Pancreas (tissue), 10 donors: ENCODE measurements around the gene SVOP. TPM values are rescaled to one million over a fixed set of nuclear protein-coding genes. Genes with fewer than 3 reads are reported as not detected.

Experiments
- ATAC-seq, 4 donors: fragments of 200-7000 bp; cut with Tn5 transposase; one replicate each; pipeline versions ENCODE4 v1.8.0 to v1.9.1; 2020; ENCODE audit warnings: mild to moderate bottlenecking in 4 of 4, moderate library complexity in 4 of 4
- DNase-seq, 6 donors: peaks; one replicate each; pipeline ENCODE4 v3.0.0-alpha.2; 2020
- FAIRE-seq: peaks from 2 replicates; lab custom pipeline; 2012; peaks lifted over from hg19 to GRCh38; lab: Jason Lieb, UNC
- H3K27ac ChIP-seq, 4 donors: fragments of 200-600 bp; sonication (generic); 1 replicate in 3 of 4; 2 replicates in 1 of 4; pipeline versions ENCODE4 v1.5.0 to v1.8.0; 2020
- H3K27me3 ChIP-seq, 4 donors: fragments of 200-600 bp; one replicate each; pipeline ENCODE4 v1.8.0; 2021
- H3K36me3 ChIP-seq, 3 donors: fragments of 200-600 bp; sonication (generic) in 1 of 3; one replicate each; pipeline versions ENCODE4 v1.5.0 to v1.8.0; 2020 to 2021
- H3K4me1 ChIP-seq, 3 donors: fragments of 200-600 bp; one replicate each; pipeline ENCODE4 v1.8.0; 2021
- H3K4me3 ChIP-seq, 4 donors: fragments of 200-600 bp; sonication (generic) in 2 of 4; one replicate each; pipeline versions ENCODE4 v1.5.0 to v1.8.0; 2020 to 2021
- H3K9me3 ChIP-seq, 4 donors: fragments of 200-600 bp; one replicate each; pipeline ENCODE4 v1.8.0; 2021
- CTCF ChIP-seq, 4 donors: fragments of 200-600 bp; sonication (generic) in 3 of 4; IDR thresholded peaks; one replicate each; pipeline versions ENCODE4 v1.5.0 to v1.8.0; 2021; ENCODE audit warnings: antibody characterized with exemption in 4 of 4
- WGBS, 2 donors: extraction: QIAGEN DNeasy Blood & Tissue Kit; methylation state at CpG; one replicate each; pipeline ENCODE4 v1.1.7; 2013; 5-methylcytosine and 5-hydroxymethylcytosine counted together
- intact Hi-C, 3 donors: fragments of 100-400 bp; cut with DNase I; formaldehyde crosslinking; loops; one replicate each; pipeline versions ENCODE4 v1.11.1 to v1.14.2; 2022
- polyA plus RNA-seq, 2 donors: library from polyadenylated mRNA; stranded (reverse); fragments of 200-250 nt; gene quantifications; one replicate each; pipeline ENCODE4 v1.2.3, GENCODE V29; 2013
- total RNA-seq, 6 donors: library from RNA; stranded (reverse); fragmentation: NEBNext Ultra II Directional in 4 of 6; extraction: Animal tissue kit (Norgen Biotek cat#: 25700) in 4 of 6; gene quantifications; one replicate each; pipeline versions ENCODE4 v1.2.1 to v1.2.4, GENCODE V29; 2021 to 2023
- donor health status: healthy with polysubstance abuse.
- donor health status: DM: no; HTN: no; CAD: no; lungs with moderate emphysema.
- donor health status: DM: no; HTN: no; CAD: no.
- donor health status: control.
- donor health status: control.
- donor health status: Bipolar disorder and iron deficiency.
- donor health status: DM: yes; HTN: yes; CAD: no.
- donor health status: DM: no; HTN: no; CAD: no.
- donor health status: DM: no; HTN: no; CAD: no.
- donor health status: DM: yes; HTN: yes; CAD: no.

SVOP gene
- total and polyA plus RNA-seq, 8 donors, result 0.13 to 4.3 (median 0.88) TPM

GRCh38 chr12:109016978-109017377, 3.9 kb downstream of the SVOP start:
- no peaks in the 10 kb centered on the region for H3K27me3 ChIP-seq
- WGBS, 2 donors, result 67 to 78% methylated on average over 6 of the region's 6 CpGs
- FAIRE-seq, result no peak
- no peak overlapping the region for H3K27ac ChIP-seq
- no peak overlapping the region for H3K4me3 ChIP-seq
- no peaks in the 10 kb centered on the region for H3K4me1 ChIP-seq
- no peaks in the 10 kb centered on the region for H3K9me3 ChIP-seq
- no peak for DNase-seq
- no peak for ATAC-seq
- intact Hi-C loops, result no loop called here
- no peak for TF ChIP-seq CTCF (IDR thresholded peaks at IDR 0.05)
- no peaks in the 10 kb centered on the region for H3K36me3 ChIP-seq

GRCh38 chr12:109016016-109016415, 4.9 kb downstream of the SVOP start:
- intact Hi-C loops, result no loop called here
- ATAC-seq (no peak), FAIRE-seq (no peak), DNase-seq (no peak)
- Histone ChIP-seq H3K27me3 (no peaks in the 10 kb centered on the region), H3K4me3 (no peak overlapping the region), H3K9me3 (no peaks in the 10 kb centered on the region), H3K27ac (no peak overlapping the region), H3K36me3 (no peaks in the 10 kb centered on the region), H3K4me1 (no peaks in the 10 kb centered on the region)
- no peak for TF ChIP-seq CTCF (IDR thresholded peaks at IDR 0.05)
- WGBS, 2 donors, result 49 to 68% methylated on average over 8 of the region's 8 CpGs

GRCh38 chr12:109014984-109015765, 5.7 kb downstream of the SVOP start:
- no peak for ATAC-seq
- TF ChIP-seq CTCF (IDR thresholded peaks at IDR 0.05), result no peak
- Histone ChIP-seq H3K4me1 (no peaks in the 10 kb centered on the region), H3K27ac (no peak overlapping the region), H3K9me3 (no peaks in the 10 kb centered on the region), H3K27me3 (no peaks in the 10 kb centered on the region), H3K4me3 (no peak overlapping the region), H3K36me3 (no peaks in the 10 kb centered on the region)
- intact Hi-C loops, result no loop called here
- no peak for DNase-seq
- no peak for FAIRE-seq
- WGBS, 2 donors, result 76 to 88% methylated on average over 6 of the region's 6 CpGs

- intact Hi-C loops, result no loop called here
- DNase-seq (no peak), ATAC-seq (no peak), FAIRE-seq (no peak)
- WGBS, 2 donors, result 36 to 56% methylated on average over 2 of the region's 2 CpGs
- H3K27ac ChIP-seq, result no peak overlapping the region
- no peak overlapping the region for H3K4me3 ChIP-seq
- no peak for TF ChIP-seq CTCF (IDR thresholded peaks at IDR 0.05)
- no peaks in the 10 kb centered on the region for H3K36me3 ChIP-seq
- no peaks in the 10 kb centered on the region for H3K9me3 ChIP-seq
- H3K27me3 ChIP-seq, result no peaks in the 10 kb centered on the region
- H3K4me1 ChIP-seq, result no peaks in the 10 kb centered on the region
These were observed 10.6 kb downstream of the SVOP start for GRCh38 chr12:109010259-109010658.

- no peak for ATAC-seq
These were observed 11.1 kb downstream of the SVOP start for GRCh38 chr12:109009766-109010165.

More at GRCh38 chr12:109009766-109010165, 11.1 kb downstream of the SVOP start:
- intact Hi-C loops, result no loop called here
- 57 to 58% methylated on average over 1 of the region's 1 CpG for WGBS, 2 donors
- Histone ChIP-seq H3K27ac (no peak overlapping the region), H3K9me3 (no peaks in the 10 kb centered on the region), H3K27me3 (no peaks in the 10 kb centered on the region), H3K4me3 (no peak overlapping the region), H3K36me3 (no peaks in the 10 kb centered on the region), H3K4me1 (no peaks in the 10 kb centered on the region)
- no peak for TF ChIP-seq CTCF (IDR thresholded peaks at IDR 0.05)
- FAIRE-seq, result no peak
- no peak for DNase-seq
